ENCODE measurements around the gene NCBP2.

NCBP2 gene

DNA sequence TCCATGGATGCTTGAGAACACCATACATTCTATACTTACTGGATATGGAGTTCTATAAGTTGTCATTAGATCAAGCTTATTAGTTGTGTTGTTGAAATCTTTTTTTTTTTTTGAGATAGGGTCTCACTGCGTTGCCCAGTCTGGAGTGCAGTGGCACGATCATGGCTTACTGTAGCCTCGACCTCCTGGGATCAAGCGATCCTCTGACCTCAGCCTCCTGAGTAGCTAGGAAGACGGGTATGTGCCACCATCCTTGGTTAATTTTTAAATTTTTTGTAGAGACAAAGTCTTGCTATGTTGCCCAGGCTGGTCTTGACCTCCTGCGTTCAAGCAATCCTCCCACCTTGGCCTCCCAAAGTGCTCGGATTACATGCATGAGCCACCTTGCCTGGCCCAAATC is 12.5 kb upstream of the NCBP2 start:
- TF ChIP-seq ZBTB7A (IDR thresholded peaks at IDR 0.05; ENCODE audit: low read depth) = no peak

DNA sequence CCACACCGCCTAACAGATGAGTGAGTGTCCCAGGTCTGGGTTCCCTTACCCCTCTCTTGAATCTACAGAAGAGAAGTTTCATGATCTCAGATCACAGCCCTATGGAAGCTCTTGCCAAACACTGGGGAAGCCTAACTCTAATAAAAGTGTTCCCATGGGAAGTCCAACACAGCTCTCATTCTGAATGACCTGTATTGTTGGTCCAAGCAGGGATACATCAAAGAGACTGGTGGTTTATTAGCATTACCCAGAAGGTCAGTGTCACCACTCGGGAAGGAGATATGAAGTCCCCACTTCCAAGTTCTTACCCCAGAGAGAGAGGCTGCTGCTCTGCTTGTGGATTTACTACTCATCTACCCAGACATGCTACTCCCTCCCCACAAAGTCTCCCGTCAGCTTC is 9.0 kb upstream of the NCBP2 start:
- no peak for TF ChIP-seq EGR1 (IDR thresholded peaks at IDR 0.05)
- TF ChIP-seq, protein P1, sequence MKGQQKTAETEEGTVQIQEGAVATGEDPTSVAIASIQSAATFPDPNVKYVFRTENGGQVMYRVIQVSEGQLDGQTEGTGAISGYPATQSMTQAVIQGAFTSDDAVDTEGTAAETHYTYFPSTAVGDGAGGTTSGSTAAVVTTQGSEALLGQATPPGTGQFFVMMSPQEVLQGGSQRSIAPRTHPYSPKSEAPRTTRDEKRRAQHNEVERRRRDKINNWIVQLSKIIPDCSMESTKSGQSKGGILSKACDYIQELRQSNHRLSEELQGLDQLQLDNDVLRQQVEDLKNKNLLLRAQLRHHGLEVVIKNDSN (IDR thresholded peaks at IDR 0.05) = no peak
- TF ChIP-seq YY1 (IDR thresholded peaks at IDR 0.05; ENCODE audit: low read depth) = no peak
- no peak for TF ChIP-seq EP300 (IDR thresholded peaks at IDR 0.05; ENCODE audit: borderline replicate concordance)
- TF ChIP-seq CEBPB (IDR thresholded peaks at IDR 0.05) = no peak
- TF ChIP-seq, protein P2, sequence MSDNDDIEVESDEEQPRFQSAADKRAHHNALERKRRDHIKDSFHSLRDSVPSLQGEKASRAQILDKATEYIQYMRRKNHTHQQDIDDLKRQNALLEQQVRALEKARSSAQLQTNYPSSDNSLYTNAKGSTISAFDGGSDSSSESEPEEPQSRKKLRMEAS (IDR thresholded peaks at IDR 0.05) = no peak
- TF ChIP-seq, protein P3, sequence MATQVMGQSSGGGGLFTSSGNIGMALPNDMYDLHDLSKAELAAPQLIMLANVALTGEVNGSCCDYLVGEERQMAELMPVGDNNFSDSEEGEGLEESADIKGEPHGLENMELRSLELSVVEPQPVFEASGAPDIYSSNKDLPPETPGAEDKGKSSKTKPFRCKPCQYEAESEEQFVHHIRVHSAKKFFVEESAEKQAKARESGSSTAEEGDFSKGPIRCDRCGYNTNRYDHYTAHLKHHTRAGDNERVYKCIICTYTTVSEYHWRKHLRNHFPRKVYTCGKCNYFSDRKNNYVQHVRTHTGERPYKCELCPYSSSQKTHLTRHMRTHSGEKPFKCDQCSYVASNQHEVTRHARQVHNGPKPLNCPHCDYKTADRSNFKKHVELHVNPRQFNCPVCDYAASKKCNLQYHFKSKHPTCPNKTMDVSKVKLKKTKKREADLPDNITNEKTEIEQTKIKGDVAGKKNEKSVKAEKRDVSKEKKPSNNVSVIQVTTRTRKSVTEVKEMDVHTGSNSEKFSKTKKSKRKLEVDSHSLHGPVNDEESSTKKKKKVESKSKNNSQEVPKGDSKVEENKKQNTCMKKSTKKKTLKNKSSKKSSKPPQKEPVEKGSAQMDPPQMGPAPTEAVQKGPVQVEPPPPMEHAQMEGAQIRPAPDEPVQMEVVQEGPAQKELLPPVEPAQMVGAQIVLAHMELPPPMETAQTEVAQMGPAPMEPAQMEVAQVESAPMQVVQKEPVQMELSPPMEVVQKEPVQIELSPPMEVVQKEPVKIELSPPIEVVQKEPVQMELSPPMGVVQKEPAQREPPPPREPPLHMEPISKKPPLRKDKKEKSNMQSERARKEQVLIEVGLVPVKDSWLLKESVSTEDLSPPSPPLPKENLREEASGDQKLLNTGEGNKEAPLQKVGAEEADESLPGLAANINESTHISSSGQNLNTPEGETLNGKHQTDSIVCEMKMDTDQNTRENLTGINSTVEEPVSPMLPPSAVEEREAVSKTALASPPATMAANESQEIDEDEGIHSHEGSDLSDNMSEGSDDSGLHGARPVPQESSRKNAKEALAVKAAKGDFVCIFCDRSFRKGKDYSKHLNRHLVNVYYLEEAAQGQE (IDR thresholded peaks at IDR 0.05; ENCODE audit: low read depth) = no peak
- TF ChIP-seq TAF1 (IDR thresholded peaks at IDR 0.05; ENCODE audit: low read depth) = no peak
- no peak for TF ChIP-seq TEAD4 (IDR thresholded peaks at IDR 0.05)
- no peak for TF ChIP-seq FOXM1 (IDR thresholded peaks at IDR 0.05; ENCODE audit: borderline replicate concordance, low read depth)
- TF ChIP-seq RAD21 (IDR thresholded peaks at IDR 0.05; ENCODE audit: low read depth) = no peak
- no peak for TF ChIP-seq CREB1 (IDR thresholded peaks at IDR 0.05; ENCODE audit: low read depth)
- no peak for TF ChIP-seq ZBTB7A (IDR thresholded peaks at IDR 0.05; ENCODE audit: low read depth)
- no peak for TF ChIP-seq TCF12 (IDR thresholded peaks at IDR 0.05; ENCODE audit: low read depth)
- no peak for TF ChIP-seq NFIC (IDR thresholded peaks at IDR 0.05)

DNA sequence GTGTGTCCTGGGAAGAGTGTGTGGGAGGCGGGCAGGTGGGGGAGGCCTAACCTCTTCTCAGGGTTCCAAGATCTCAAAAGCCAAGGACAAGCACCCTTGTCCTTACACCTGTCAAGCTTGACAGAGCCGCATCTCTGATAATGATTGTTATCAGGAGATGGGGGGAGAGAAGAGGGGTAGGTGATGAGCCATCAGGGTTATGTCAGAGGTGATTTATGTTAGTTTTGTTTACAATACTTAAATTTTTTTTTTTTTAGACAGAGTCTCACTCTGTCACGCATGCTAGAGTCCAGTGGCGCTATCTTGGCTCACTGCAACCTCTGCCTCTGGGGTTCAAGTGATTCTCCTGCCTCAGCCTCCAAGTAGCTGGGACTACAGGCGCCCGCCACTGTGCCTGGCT is 7.4 kb upstream of the NCBP2 start:
- no peak for TF ChIP-seq EGR1 (IDR thresholded peaks at IDR 0.05)
- no peak for TF ChIP-seq TAF1 (IDR thresholded peaks at IDR 0.05; ENCODE audit: low read depth)
- no peak for TF ChIP-seq CREB1 (IDR thresholded peaks at IDR 0.05; ENCODE audit: low read depth)
- TF ChIP-seq NFIC (IDR thresholded peaks at IDR 0.05) = no peak
- TF ChIP-seq CEBPB (IDR thresholded peaks at IDR 0.05) = no peak
- no peak for TF ChIP-seq FOXM1 (IDR thresholded peaks at IDR 0.05; ENCODE audit: borderline replicate concordance, low read depth)
- no peak for TF ChIP-seq YY1 (IDR thresholded peaks at IDR 0.05; ENCODE audit: low read depth)
- TF ChIP-seq, protein P1 (IDR thresholded peaks at IDR 0.05) = no peak
- no peak for TF ChIP-seq RAD21 (IDR thresholded peaks at IDR 0.05; ENCODE audit: low read depth)
- no peak for TF ChIP-seq TEAD4 (IDR thresholded peaks at IDR 0.05)
- no peak for TF ChIP-seq ZBTB7A (IDR thresholded peaks at IDR 0.05; ENCODE audit: low read depth)
- TF ChIP-seq, protein P2 (IDR thresholded peaks at IDR 0.05) = no peak
- no peak for TF ChIP-seq TCF12 (IDR thresholded peaks at IDR 0.05; ENCODE audit: low read depth)
- no peak for TF ChIP-seq EP300 (IDR thresholded peaks at IDR 0.05; ENCODE audit: borderline replicate concordance)
- TF ChIP-seq, protein P3 (IDR thresholded peaks at IDR 0.05; ENCODE audit: low read depth) = no peak

DNA sequence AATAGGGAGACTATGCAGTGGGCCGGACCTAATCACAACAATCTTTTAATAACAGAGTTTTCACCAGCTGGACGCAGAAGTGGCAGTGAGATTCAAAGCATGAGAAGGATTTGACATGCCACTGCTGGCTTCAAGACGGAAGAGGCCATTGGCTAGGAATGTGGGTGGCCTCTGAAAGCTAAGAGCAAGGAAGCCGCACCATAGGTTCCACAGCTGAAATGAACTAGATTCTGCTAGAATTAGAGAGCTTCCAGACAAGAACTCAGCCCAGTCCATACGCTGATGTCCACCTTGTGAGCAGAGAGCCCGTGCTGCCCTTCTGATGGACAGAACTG is 6.9 kb upstream of the NCBP2 start:
- no peak for TF ChIP-seq TEAD4 (IDR thresholded peaks at IDR 0.05)
- no peak for TF ChIP-seq YY1 (IDR thresholded peaks at IDR 0.05; ENCODE audit: low read depth)
- TF ChIP-seq, protein P1 (IDR thresholded peaks at IDR 0.05) = no peak
- TF ChIP-seq, protein P2 (IDR thresholded peaks at IDR 0.05) = no peak
- no peak for TF ChIP-seq CEBPB (IDR thresholded peaks at IDR 0.05)
- TF ChIP-seq, protein P3 (IDR thresholded peaks at IDR 0.05; ENCODE audit: low read depth) = no peak
- TF ChIP-seq NFIC (IDR thresholded peaks at IDR 0.05) = no peak
- TF ChIP-seq EGR1 (IDR thresholded peaks at IDR 0.05) = no peak
- no peak for TF ChIP-seq CREB1 (IDR thresholded peaks at IDR 0.05; ENCODE audit: low read depth)
- TF ChIP-seq TAF1 (IDR thresholded peaks at IDR 0.05; ENCODE audit: low read depth) = no peak
- no peak for TF ChIP-seq ZBTB7A (IDR thresholded peaks at IDR 0.05; ENCODE audit: low read depth)
- TF ChIP-seq FOXM1 (IDR thresholded peaks at IDR 0.05; ENCODE audit: borderline replicate concordance, low read depth) = no peak
- TF ChIP-seq TCF12 (IDR thresholded peaks at IDR 0.05; ENCODE audit: low read depth) = no peak
- no peak for TF ChIP-seq EP300 (IDR thresholded peaks at IDR 0.05; ENCODE audit: borderline replicate concordance)
- no peak for TF ChIP-seq RAD21 (IDR thresholded peaks at IDR 0.05; ENCODE audit: low read depth)
